Smooth muscle cell (in vitro differentiated cells): ENCODE data around the gene TOMM5. TPM values are rescaled to one million over a fixed set of nuclear protein-coding genes. Genes with fewer than 3 reads are reported as not detected.

Experiments
- DNase-seq: peaks from one replicate; lab custom pipeline; 2025; ENCODE audit not compliant: unreplicated experiment; lab: John Stamatoyannopoulos, UW
- H2AFZ ChIP-seq: fragments of 200-600 bp; sonication (generic); 2 replicates; pipeline ENCODE4 v1.6.0; 2016; ENCODE audit warnings: antibody characterized with exemption, low read depth, mild to moderate bottlenecking
- H3F3A ChIP-seq: fragments of 200-600 bp; sonication (generic); 2 replicates; pipeline ENCODE4 v1.6.0; 2017; ENCODE audit warnings: antibody characterized with exemption, low read depth
- H3K27ac ChIP-seq: fragments of 200-600 bp; sonication (generic); 2 replicates; pipeline ENCODE4 v1.5.1; 2016; ENCODE audit warnings: low read depth, mild to moderate bottlenecking
- H3K27me3 ChIP-seq: fragments of 200-600 bp; sonication (generic); 2 replicates; pipeline ENCODE4 v1.6.1; 2016; ENCODE audit warnings: low read depth, mild to moderate bottlenecking
- H3K36me3 ChIP-seq: fragments of 200-600 bp; sonication (generic); 2 replicates; pipeline ENCODE4 v1.5.1; 2016; ENCODE audit warnings: low read depth
- H3K4me1 ChIP-seq: fragments of 200-600 bp; sonication (generic); 2 replicates; pipeline ENCODE4 v1.5.1; 2016; ENCODE audit warnings: low read depth
- H3K4me2 ChIP-seq: fragments of 200-600 bp; sonication (generic); 2 replicates; pipeline ENCODE4 v1.6.0; 2016; ENCODE audit warnings: mild to moderate bottlenecking
- H3K4me3 ChIP-seq: fragments of 200-600 bp; sonication (generic); 2 replicates; pipeline ENCODE4 v1.5.1; 2016; ENCODE audit warnings: mild to moderate bottlenecking
- H3K79me2 ChIP-seq: fragments of 200-600 bp; sonication (generic); 2 replicates; pipeline ENCODE4 v1.6.0; 2016; ENCODE audit warnings: low read depth, mild to moderate bottlenecking
- H3K9ac ChIP-seq: fragments of 200-600 bp; sonication (generic); 2 replicates; pipeline ENCODE4 v1.6.0; 2016; ENCODE audit warnings: low read depth
- H3K9me3 ChIP-seq: fragments of 200-600 bp; sonication (generic); replicated peaks from 2 replicates; pipeline ENCODE4 v1.5.1; 2016; ENCODE audit warnings: low read depth
- H4K20me1 ChIP-seq: fragments of 200-600 bp; sonication (generic); 2 replicates; pipeline ENCODE4 v1.6.0; 2016; ENCODE audit warnings: low read depth
- WGBS: methylation state at CpG from one replicate; pipeline ENCODE4 v1.1.7; 2016; ENCODE audit warnings: low lambda C conversion rate; 5-methylcytosine and 5-hydroxymethylcytosine counted together
- polyA plus RNA-seq: library from polyadenylated mRNA; unstranded; fragments of >200 nt; fragmentation: Nextera tagmentation; extraction: Ambion mirVana; gene quantifications from 2 replicates; pipeline ENCODE4 v1.2.1, GENCODE V29; 2016
- total RNA-seq: library from RNA; depleted of rRNA; stranded (reverse); fragments of >200 nt; gene quantifications from 2 replicates; pipeline ENCODE4 v1.2.3, GENCODE V29; 2014
- TF ChIP-seq, protein P1 (sequence below): fragments of 200-600 bp; sonication (generic); IDR thresholded peaks from 2 replicates; pipeline ENCODE4 v1.5.1; 2017; ENCODE audit warnings: borderline replicate concordance, mild to moderate bottlenecking, antibody characterized with exemption; ENCODE audit not compliant: insufficient read depth, poor library complexity, severe bottlenecking

TOMM5 gene
- total and polyA plus RNA-seq, 2 experiments from 2014 or later: 194 to 296 TPM

DNA sequence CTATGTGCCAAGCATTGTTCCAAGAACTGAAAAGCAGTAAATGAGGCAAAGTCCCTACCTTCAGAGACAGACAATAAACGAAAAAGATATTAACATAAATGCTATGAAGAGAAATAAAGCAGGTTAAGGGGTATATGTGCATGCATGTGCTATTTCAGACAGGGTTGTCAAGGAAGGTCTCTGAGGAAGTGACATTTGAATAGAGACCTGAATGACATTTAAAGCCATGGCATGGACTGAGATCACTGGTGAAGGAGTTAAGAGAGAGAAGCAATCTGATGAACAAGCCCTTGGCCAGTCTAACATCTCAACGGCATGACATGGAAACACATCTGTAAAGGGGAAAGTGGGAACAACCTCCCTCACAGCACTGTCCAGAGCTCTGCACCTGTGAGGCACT, 30.7 kb downstream of the TOMM5 start:
- Histone ChIP-seq H3K36me3 (no peaks in the 10 kb centered on the region), H3K9ac (no peak overlapping the region), H3K4me1 (no peaks in the 10 kb centered on the region), H3F3A (no peaks in the 10 kb centered on the region), H3K27ac (no peak overlapping the region), H4K20me1 (no peaks in the 10 kb centered on the region), H3K79me2 (no peaks in the 10 kb centered on the region), H3K4me2 (no peak overlapping the region), H3K4me3 (no peak overlapping the region), H2AFZ (no peak overlapping the region), H3K27me3 (no peaks in the 10 kb centered on the region), H3K9me3 (no peaks in the 10 kb centered on the region)
- TF ChIP-seq, protein P1, sequence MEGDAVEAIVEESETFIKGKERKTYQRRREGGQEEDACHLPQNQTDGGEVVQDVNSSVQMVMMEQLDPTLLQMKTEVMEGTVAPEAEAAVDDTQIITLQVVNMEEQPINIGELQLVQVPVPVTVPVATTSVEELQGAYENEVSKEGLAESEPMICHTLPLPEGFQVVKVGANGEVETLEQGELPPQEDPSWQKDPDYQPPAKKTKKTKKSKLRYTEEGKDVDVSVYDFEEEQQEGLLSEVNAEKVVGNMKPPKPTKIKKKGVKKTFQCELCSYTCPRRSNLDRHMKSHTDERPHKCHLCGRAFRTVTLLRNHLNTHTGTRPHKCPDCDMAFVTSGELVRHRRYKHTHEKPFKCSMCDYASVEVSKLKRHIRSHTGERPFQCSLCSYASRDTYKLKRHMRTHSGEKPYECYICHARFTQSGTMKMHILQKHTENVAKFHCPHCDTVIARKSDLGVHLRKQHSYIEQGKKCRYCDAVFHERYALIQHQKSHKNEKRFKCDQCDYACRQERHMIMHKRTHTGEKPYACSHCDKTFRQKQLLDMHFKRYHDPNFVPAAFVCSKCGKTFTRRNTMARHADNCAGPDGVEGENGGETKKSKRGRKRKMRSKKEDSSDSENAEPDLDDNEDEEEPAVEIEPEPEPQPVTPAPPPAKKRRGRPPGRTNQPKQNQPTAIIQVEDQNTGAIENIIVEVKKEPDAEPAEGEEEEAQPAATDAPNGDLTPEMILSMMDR: no peak
- no peak for DNase-seq
- 94% methylated on average over 2 of the region's 2 CpGs for WGBS

DNA sequence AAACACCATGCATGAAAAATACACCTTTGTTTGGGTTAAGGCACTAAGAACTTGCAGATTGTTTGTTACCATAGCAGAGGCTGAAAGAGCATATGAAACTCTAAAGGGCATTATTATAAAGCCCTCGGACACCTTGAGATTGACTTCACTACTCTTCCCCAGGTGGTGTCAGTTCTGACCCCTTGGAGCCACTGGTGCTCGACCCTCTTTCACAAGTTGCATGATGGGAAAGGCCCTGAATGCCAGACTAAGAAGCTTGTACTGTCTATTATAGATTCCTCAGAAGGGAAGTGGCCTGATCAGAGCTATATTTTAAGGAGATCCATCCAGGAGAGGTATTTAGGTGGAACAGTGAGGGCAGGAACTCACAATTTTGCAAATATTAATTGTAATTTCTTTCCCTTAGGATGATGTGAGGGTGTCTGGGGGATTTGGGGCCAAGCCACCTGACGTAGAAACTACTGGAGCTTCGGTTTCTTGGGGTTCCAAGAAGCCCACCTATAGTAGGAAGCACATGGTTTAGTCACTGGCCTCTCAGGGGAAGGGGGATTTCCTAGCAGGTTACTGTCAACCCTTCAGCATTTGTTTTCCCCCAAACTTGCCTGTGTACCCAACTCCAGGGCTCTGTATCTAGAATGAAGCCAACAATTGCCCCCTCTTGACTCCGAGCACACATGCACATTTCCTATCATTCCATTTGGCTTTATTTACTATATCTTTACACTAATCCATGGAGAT, 32.4 kb downstream of the TOMM5 start:
- Histone ChIP-seq H3K36me3 (no peaks in the 10 kb centered on the region), H2AFZ (no peak overlapping the region), H3K9ac (no peak overlapping the region), H3K79me2 (no peaks in the 10 kb centered on the region), H3K4me1 (no peaks in the 10 kb centered on the region), H3K27me3 (no peaks in the 10 kb centered on the region), H3K4me3 (no peak overlapping the region), H3K27ac (no peak overlapping the region), H3K9me3 (no peaks in the 10 kb centered on the region), H4K20me1 (no peaks in the 10 kb centered on the region), H3K4me2 (no peak overlapping the region), H3F3A (no peaks in the 10 kb centered on the region)
- 94% methylated on average over 5 of the region's 5 CpGs for WGBS
- TF ChIP-seq, protein P1: no peak
- no peak for DNase-seq

DNA sequence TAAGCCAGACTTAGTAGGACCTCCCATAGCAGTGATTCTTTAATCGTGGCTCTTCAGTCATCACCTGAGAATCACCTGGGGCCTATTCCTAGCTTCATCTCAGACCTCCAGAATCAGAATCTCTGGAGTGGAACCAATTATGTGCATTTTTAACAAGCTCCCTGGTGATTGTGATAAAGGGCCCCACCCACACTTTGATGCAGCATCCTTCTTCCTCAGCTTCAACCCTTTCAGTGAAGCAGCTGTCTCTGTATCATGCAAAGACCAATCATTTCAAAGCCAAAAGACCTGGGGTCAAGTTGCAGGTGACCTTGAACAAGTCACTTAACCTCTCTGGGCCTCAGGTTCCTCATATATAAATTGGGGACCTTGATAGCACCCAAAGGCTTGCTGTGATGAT, 33.3 kb downstream of the TOMM5 start:
- Histone ChIP-seq H3K36me3 (no peaks in the 10 kb centered on the region), H3K4me2 (no peak overlapping the region), H3F3A (no peaks in the 10 kb centered on the region), H3K4me3 (no peak overlapping the region), H3K27ac (no peak overlapping the region), H2AFZ (no peak overlapping the region), H4K20me1 (no peaks in the 10 kb centered on the region), H3K9ac (no peak overlapping the region), H3K27me3 (no peaks in the 10 kb centered on the region), H3K4me1 (no peaks in the 10 kb centered on the region), H3K79me2 (no peaks in the 10 kb centered on the region), H3K9me3 (no peaks in the 10 kb centered on the region)
- TF ChIP-seq, protein P1: no peak
- no peak for DNase-seq
- WGBS: 78% methylated on average over 1 of the region's 1 CpG

DNA sequence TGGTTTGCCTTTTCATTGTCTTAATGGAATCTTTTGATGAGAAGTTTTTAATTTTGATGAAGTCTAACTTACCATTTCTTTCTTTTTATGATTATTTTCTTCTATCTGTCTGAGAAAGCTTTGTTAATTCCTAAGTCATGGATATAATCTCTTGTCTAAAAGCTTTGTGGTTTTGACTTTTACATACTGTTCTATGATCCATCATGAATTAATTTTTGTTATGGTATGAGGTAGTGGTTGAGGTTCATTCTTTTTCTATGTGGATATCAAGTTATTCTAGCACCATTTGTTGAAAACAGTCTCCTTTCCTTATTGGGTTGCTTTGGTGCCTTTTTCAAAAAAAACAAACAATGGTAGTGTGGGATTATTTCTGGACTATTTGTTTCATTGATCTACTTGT, 36.6 kb downstream of the TOMM5 start:
- no peak overlapping the region for H3K9ac ChIP-seq
- H4K20me1 ChIP-seq: peaks cover 13% of the 10 kb centered on the region
- no peak overlapping the region for H3K27ac ChIP-seq
- no peak overlapping the region for H3K4me2 ChIP-seq
- TF ChIP-seq, protein P1: no peak
- H2AFZ ChIP-seq: no peak overlapping the region
- no peak for DNase-seq
- H3K36me3 ChIP-seq: no peaks in the 10 kb centered on the region
- no peaks in the 10 kb centered on the region for H3K79me2 ChIP-seq
- H3K4me3 ChIP-seq: no peak overlapping the region
- no peaks in the 10 kb centered on the region for H3K4me1 ChIP-seq
- no peaks in the 10 kb centered on the region for H3K9me3 ChIP-seq
- H3F3A ChIP-seq: no peaks in the 10 kb centered on the region
- no peaks in the 10 kb centered on the region for H3K27me3 ChIP-seq
